ENCODE measurements around the gene TMEM89.

TMEM89 gene

DNA sequence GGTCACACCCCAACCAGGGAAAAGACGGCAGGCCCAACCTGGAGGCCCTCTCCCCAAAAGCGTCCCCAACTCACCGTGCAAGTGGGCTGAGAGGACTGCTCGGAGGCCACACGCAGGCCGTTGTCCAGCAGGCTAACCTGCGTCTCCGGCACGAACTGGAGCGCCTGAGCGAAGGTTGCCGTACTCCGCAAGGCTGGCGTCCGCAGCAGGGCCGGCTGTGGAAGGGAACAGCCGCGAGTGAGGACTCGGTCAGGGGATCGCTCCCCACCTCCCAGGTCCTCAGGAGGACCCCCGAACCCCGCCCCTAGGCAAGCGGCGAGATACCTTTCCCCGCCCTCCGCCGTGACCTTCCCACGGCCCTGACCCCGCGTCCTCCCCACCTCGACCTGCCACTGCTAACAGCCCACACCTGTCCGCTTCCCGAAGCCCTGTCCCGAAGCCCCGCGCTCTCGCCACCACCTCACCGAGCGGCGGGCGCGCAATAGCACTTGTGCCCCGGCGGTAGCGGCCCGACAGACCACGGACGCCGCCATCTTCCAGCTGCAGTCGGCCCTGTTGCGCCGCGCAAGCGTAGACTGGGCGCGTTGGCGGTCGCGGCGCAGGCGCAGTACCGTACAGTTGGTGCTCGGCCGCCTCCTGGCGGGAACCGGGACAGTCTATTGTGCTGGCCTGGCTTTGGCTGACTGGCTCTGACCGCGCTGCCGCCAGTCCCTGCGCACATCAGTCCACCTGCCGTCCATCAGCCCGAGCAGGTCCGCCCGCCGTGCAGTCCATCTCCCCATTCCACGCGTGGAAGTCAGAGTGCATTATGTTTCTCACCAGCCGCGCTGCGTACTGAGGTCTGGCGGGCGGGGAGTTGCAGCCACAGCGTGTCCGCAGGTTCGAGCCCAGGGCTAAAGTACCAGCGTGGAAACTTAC lies 12.2 kb downstream of the TMEM89 start, which contains the start of gene UQCRC1:
Gene UQCRC1, minus strand, starts transcription at position 559 of the 918 bp plus-strand sequence. Its CDS starts 26 bp downstream, at position 533.
- peak; percentile 92 for DNase-seq

DNA sequence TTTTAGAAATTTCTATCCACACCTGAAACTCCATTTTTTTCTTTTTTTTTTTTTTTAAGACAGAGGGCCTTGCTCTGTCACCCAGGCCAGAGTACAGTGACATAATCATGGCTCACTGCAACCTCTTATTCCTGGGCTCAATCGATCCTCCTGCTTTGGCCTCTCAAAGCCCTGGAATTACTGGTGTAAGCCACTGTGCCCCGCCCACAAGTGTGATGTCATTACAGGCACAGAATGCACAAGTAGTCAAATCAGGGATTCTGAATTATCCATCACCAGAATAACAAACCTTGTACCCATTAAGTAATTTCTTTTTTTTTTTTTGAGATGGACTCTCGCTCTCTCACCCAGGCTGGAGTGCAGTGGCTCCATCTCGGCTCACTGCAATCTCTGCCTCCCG lies 14.1 kb downstream of the TMEM89 start:
- DNase-seq, result no peak

- no peak for DNase-seq
Measured at GRCh38 chr3:48601622-48601994, 20.0 kb downstream of the TMEM89 start.

GRCh38 chr3:48600711-48601621 lies 20.6 kb downstream of the TMEM89 start:
- no peak for DNase-seq

GRCh38 chr3:48599509-48600285 lies 21.9 kb downstream of the TMEM89 start:
- no peak for DNase-seq

DNA sequence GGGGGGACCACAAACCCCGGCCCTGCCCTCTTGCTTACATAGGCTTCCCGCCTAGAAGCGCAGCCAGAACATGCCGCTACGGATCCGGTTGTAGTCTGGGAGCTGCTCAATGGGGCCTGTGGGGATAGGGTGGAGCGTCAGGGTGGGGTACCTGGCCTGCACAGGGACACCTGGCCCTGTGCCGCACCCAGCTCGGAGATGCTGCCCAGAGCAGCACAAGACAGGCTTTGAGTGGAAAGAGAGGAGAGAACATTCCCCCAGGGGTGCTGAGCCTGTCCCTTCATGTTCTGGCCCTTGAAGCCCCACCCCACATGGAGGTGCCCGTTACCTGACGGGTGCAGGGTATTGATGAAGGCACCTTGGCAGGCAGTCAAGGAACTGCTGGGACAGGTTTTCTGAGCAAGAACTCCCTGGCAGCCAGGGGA lies 22.5 kb downstream of the TMEM89 start:
- DNase-seq, result no peak

- DNase-seq, result no peak
Measured at GRCh38 chr3:48598323-48599076, 23.1 kb downstream of the TMEM89 start.

GRCh38 chr3:48597408-48597800 lies 24.2 kb downstream of the TMEM89 start:
- no peak for DNase-seq

- DNase-seq, result no peak
Measured at GRCh38 chr3:48596676-48597407, 24.7 kb downstream of the TMEM89 start.

DNA sequence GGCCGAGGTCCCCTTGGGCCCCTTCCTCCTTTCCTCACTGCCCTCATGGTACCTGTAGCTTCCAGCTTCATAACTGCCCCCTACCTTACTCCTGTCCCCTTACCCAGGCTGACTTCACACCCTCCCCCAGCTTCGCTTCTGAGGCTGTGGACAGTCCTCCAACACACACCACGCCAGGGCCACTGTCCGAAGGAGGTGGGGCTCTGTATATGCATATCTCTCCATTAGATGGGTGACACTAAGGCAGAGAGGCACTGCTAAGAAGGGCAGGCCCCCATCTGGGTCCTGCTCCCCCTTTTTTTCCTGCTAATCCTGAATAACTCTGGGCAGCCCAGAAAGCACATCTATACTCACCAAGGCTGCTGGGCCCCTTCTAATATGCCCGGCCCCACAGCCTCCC lies 25.4 kb downstream of the TMEM89 start:
- no peak for DNase-seq

- no peak for DNase-seq
Measured at GRCh38 chr3:48595526-48596121, 25.9 kb downstream of the TMEM89 start.

- DNase-seq, result no peak
Measured at GRCh38 chr3:48595075-48595525, 26.5 kb downstream of the TMEM89 start, which contains the start of gene COL7A1. Gene COL7A1, minus strand, starts transcription at chr3:48595329. Its CDS starts 170 bp downstream, at chr3:48595159.

- no peak for DNase-seq
Measured at GRCh38 chr3:48594417-48595049, 27.0 kb downstream of the TMEM89 start.

DNA sequence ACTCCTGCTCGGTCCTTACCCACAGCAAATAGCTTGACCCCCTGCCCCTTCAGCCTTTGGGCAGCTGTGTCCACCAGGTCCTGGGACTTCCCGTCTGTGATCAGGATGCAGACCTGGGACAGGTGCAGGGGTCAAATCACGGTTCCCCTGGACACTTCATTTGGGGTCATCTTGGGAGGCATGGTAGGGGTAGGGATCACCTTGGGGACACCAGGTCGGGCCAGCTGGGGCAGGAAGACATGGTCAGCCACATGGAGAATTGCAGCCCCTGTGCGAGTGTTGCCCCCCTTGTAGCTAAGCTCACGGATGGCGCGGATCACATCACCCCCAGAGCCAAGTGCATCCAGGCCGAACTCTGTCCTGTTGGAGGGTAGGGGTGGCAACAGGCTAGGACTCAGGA lies 28.2 kb downstream of the TMEM89 start:
- no peak for DNase-seq

GRCh38 chr3:48592519-48593087 lies 29.0 kb downstream of the TMEM89 start:
- DNase-seq, result no peak

- DNase-seq, result no peak
Measured at GRCh38 chr3:48591886-48592518, 29.6 kb downstream of the TMEM89 start.

GRCh38 chr3:48591436-48591835 lies 30.1 kb downstream of the TMEM89 start:
- DNase-seq, result no peak

DNA sequence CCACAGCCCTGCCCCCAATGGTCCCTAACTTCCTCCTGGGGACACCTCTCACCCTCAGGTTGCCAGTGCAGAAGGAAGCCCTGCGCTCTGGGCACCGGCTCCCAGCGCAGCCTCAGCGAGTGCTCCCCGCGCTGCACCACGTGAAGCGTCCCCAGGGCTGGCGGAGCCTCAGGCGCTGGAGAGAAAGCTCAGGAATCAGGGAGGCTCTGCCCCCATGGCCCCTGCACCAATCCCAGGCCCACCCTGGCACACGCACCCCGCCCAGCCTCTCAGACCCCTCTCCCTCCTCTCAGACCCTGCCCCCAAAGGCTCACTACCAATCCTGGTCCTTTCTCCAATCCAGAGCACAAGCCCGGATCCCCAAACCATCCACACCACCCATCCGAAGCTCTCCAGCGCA lies 33.3 kb downstream of the TMEM89 start:
- DNase-seq, result no peak

- DNase-seq, result no peak
Measured at GRCh38 chr3:48587686-48588085, 33.9 kb downstream of the TMEM89 start.

Measured in activated T-cell treated with anti-CD3 and anti-CD28 coated beads, Interleukin-2, amount 50 U/mL, for 1 hour (primary cell).